GM18909 (cell line): ENCODE results near the gene REV1.

Source experiments
- ATAC-seq: cut with Tn5 transposase; IDR thresholded peaks from one replicate; pipeline ENCODE4 v1.9.1; 2021; ENCODE audit warnings: mild to moderate bottlenecking; ENCODE audit not compliant: unreplicated experiment, poor library complexity

REV1 gene

DNA sequence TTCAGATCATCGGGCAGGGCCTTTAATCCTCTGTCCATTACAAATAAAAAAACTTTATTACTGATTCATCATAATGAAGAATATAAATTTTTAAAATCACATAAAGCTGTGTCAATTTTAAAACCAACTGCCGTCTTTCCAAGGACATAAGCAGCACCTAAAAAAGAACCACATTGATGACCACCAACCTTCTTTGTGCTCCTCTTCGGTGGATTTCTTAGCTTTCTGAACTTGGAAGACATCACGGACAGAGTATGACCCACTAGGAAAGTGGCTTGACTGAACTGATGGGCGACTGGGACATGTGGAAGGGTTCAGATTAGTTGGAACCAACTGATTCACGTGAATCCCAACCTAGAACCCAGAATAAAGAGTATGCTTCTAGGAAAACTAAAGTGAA is 83.7 kb downstream of the REV1 start:
- ATAC-seq = no peak

- no peak for ATAC-seq
Observed at GRCh38 chr2:99404797-99405669, 84.8 kb downstream of the REV1 start.

DNA sequence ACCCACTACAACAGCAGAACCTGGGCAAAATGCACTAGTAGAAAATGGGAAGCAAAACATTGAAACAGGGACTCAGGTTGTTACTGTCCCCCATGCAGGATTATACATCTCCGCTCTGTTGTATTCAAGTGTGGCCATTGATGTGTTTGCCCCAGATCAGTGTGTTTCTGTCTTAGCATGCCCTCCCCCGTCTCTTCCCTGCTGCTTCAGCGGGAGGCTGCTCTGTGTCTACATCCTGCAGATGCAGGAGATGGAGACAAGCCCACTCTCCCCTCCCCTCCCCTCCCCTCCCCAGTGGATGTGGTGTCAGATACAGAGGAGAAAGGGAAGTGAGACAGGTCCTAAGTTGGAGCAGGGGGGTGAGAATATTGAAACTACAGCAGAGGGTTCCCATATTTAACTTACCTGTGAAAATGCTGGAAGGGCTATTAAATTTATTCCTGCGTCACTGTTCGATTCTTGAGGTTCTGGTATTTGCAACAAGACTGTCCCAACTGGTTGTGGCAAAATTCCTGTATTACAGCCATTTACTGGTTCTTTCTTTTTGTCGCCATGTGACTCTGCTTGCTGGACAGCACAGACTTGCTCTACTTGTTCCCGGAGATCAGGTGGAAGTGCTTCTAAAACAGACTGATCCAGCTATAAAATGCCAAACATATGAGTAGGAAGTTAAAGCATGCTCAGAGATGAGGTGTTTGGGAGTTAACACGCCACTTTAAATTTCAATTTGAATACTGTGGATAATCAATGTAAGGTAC is 85.6 kb downstream of the REV1 start:
- no peak for ATAC-seq

DNA sequence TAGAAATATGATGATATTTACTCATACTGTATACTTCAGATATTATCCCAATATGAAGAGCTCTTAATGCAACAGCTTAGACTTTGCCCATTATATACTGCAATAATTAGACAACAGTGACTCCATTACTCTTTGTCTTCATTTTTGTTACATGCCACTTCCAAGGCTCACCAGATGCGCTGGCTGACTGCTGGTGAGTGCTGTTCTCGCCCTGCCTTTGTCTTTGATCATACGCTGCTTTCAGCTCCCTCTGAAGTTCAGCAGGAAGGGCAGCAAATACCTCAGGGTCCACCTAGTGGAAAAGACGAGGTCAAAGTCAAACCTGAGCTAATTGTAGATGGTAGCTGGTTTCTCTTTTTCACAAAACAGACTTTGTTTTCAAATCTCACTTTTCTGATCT is 86.3 kb downstream of the REV1 start:
- ATAC-seq = no peak

DNA sequence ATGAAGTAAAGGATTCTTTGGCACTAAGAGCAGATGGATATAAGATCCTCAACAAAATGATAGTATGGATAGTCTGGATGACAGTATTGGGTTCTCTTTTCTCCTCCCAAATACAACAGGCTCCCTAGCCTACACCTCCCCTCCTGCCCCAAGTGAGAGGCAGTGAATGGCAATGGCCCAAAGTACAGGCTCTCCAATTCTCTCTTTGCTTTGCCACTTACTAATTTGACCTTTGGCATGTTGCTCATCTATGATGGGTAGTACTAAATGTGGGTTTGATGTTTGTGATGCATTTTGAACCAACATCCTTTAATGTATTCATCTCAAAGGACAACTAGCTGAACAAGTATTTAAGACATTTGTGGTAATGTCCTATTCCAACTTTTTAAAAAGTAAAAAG is 86.7 kb downstream of the REV1 start:
- no peak for ATAC-seq

- no peak for ATAC-seq
Observed at GRCh38 chr2:99401841-99402240, 88.0 kb downstream of the REV1 start.

- no peak for ATAC-seq
Observed at GRCh38 chr2:99399795-99400194, 90.0 kb downstream of the REV1 start.

GRCh38 chr2:99399063-99399462 is 90.8 kb downstream of the REV1 start:
- ATAC-seq = no peak

DNA sequence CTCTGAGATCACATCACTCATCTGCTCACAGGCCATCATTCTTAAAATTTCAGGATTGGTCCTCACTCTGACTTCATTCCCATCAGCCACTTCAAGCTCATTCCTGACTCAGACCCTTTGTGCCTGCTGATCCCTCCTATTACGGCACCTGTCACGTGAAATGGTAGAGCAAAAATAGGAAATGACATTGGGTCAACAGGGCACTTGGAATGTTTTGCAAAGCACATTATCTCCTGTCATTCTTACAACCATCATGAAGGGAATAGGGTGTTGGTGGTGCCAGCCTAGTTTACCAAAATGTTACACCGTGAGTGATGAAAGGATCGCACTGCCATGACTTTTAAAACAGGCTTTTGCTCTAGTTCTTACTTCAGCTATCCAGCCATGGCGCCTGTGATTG is 91.5 kb downstream of the REV1 start:
- ATAC-seq = no peak

DNA sequence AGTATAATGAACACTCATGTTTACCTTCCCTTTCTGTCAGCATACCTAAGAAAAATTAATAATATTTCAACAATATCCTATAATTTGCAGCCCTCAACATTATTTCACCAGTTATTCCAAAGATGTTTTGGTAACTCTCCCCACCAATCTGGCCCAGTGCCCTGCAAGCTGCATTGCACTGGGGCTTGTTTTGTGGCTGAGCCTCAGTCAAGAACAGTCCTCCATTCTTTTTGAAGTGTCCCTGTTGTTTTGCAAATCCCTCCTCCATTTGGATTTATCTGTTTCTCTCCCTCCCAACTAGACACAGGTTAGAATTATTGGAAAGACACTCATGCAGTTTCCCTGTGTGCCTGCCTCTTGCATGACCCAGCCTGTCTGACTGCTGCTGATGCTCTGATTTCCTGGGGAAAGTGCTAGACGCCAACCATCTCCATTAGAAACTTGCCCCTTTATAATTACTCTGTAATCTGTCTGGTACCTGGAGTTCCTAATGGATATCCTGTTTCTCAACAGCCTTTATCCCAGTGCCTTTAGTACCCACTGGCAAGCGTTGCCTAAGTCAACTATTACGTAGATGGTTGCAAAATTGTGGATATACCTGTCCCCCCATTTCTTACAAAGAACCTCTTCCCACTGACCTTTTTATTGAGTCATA is 92.4 kb downstream of the REV1 start:
- ATAC-seq = no peak

DNA sequence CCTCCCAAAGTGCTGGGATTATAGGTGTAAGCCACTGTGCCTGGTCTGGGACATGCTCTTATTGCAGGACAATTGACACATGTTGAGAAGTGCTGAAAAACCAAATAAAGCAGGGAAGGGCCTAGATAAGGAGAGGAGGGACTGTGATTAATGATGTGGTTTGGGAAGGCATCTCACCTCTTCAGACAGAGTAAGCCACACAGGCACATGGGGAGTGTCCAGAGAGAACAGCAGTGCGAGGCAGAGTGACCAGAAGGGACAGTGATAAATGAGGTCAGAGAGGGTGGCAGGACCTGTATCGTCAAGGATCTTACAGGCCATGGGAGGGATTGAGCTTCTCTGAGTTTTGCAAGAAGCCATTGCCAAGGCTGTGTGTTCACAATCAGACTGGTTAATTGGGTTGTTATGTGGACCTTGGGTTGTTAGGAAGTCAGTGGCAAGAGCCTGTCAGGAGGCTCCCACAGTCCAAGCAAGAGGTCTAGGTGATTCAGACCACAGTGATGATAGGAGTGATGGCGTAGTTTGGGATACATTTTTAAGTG is 94.2 kb downstream of the REV1 start:
- ATAC-seq = no peak

DNA sequence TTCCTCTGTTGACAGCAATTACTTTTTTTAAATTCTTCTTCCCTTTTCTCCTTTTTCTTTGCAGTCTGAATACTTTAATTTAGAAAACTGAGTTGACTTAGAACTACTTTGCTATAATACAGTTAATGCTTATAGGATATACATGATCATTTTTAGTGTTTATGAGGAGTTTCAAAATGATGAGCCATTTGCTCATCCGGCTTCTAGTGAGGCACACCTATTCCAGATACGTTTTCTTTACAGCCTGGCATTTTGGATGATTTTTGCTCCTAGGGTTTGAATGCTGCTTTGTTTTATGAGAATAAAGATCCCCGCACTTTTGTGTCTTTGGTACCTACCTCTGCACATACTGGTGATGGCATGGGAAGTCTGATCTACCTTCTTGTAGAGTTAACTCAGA is 99.9 kb downstream of the REV1 start:
- no peak for ATAC-seq

GRCh38 chr2:99389371-99389770 is 100.4 kb downstream of the REV1 start:
- no peak for ATAC-seq

DNA sequence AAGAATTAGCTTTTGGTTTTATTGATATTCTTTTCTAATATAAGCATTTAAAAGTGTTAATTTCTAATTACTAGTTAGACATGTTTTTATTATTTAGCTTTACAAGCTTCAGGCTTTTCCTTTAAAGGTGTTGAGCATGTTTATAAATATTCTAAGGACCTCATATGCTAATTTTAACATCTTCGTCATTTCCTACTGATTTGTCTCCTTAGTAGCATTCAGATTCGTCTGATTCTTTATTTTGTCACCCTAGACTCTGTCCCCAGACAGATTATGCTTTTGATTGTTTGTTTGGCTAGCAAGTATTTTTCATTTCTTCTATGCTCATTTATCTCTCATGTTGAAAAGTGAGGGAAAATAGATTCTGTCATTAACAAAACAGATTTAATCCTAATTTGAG is 100.9 kb downstream of the REV1 start:
- no peak for ATAC-seq

DNA sequence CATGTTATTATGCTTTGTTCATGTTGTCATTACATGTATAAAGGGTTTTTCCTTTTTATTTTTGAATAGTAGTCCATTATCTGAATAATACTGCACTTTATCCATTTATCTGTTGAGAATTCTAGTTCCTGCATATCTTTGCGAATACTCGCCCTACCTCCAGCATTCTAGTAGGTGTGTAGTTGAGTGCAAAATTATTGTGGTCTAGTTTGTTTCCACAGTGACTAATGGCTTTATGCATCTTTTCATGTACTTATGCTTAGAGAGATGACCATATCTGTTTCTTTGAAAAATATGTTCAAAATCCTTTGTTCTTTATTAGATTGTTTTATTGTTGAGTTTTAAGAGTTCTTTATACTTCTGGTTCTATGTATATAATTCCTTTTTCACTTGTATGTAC is 103.8 kb downstream of the REV1 start:
- no peak for ATAC-seq

- no peak for ATAC-seq
Observed at GRCh38 chr2:99382143-99382542, 107.7 kb downstream of the REV1 start.

GRCh38 chr2:99380376-99381010 is 109.3 kb downstream of the REV1 start:
- peak; percentile 61 for ATAC-seq

DNA sequence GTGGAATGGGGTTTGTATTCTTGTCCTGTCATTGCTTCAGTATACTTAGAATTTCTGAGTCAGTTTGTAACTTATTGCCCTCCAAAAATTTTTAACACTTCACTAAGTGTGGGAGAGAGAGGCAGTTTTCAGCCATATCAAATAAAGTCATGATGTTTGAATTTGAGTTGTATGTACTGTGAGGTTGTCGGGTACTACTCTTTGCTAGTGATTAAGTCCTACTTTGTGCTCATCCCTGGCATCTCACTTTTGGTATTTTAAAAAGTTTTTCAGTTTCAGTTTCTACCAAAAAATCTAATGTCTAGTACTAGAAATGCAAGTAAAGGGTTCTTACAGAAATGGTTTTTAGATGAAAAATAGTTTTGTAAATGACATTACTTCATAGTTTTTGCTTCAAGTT is 111.9 kb downstream of the REV1 start:
- no peak for ATAC-seq

GRCh38 chr2:99376254-99376864 is 113.5 kb downstream of the REV1 start:
- ATAC-seq = no peak

DNA sequence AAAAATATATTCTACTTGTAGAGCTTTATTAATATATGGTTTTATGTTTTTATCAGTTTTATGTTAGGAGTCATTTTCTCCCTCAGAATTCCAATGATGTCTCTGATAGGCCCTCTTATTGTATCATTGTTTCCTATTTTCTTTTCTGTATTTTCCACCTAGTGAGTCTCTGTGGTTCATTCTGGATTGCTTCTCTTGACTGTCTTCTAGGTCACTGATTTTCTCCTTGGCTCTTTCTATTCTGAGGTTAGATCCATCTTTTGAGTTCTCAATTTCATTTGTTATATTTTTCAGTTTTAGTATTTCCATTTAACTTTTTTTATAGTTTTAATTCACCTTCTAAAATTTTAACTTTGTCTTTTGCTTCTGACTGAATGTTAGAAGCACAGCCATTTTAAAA is 115.1 kb downstream of the REV1 start:
- no peak for ATAC-seq
